HCT116 (cell line): ENCODE data around the gene FCHO1. TPM values are rescaled to one million over a fixed set of nuclear protein-coding genes. Genes with fewer than 3 reads are reported as not detected.

Experiments
- ATAC-seq: fragments of 200-7000 bp; cut with Tn5 transposase; 2 replicates; pipeline ENCODE4 v1.9.1; 2020; ENCODE audit warnings: mild to moderate bottlenecking, moderate library complexity
- BruUV-seq: library from RNA; stranded (reverse); fragments of 400-500 nt; replicated peaks from 2 replicates; lab custom pipeline; 2021; lab: Mats Ljungman, UMichigan
- CTCF ChIA-PET: fragments of 300-600 bp; sonication (Branson Sonifier 250); formaldehyde crosslinking; loops from one replicate; lab custom pipeline; 2021; ENCODE audit warnings: antibody characterized with exemption; lab: Charles Lee
- POLR2A ChIA-PET: fragments of 300-600, 350-600 bp; sonication (Branson Sonifier 250); formaldehyde crosslinking; loops from one replicate; lab custom pipeline; 2021; ENCODE audit warnings: antibody characterized with exemption; lab: Charles Lee
- RAD21 ChIA-PET, 2 experiments: fragments of 300-600 bp; sonication (Branson Sonifier 250); formaldehyde crosslinking; loops; one replicate each; lab custom pipeline; 2023; ENCODE audit warnings: low total read pairs in 2 of 2; ENCODE audit not compliant: uncharacterized antibody in 2 of 2, unreplicated experiment in 2 of 2, low non-redundant PET in 1 of 2; lab: Charles Lee
- DNase-seq: peaks from one replicate; pipeline ENCODE4 v3.0.0-alpha.2; 2010; ENCODE audit warnings: low read depth, low spot score
- H2AFZ ChIP-seq: fragments of 200-600 bp; shearing (Covaris generic), sonication (generic); 2 replicates; pipeline ENCODE4 v1.6.1; 2017; ENCODE audit warnings: low read depth, mixed run types, mixed read lengths, antibody characterized with exemption, low read length; ENCODE audit not compliant: poor library complexity, severe bottlenecking
- H3K27ac ChIP-seq: 2 replicates; pipeline ENCODE4 v1.5.1; 2012; ENCODE audit warnings: low read depth, low read length
- H3K27me3 ChIP-seq: fragments of 200-600 bp; sonication (generic); 2 replicates; pipeline ENCODE4 v1.6.1; 2016; ENCODE audit warnings: mixed run types, low read length, mixed read lengths; ENCODE audit not compliant: insufficient read depth
- H3K36me3 ChIP-seq, 2 experiments: fragments of 200-500 bp in 1 of 2; fragments of 200-600 bp in 1 of 2; sonication (Bioruptor generic) in 1 of 2; sonication (generic) in 1 of 2; 2 replicates each; pipeline versions ENCODE4 v1.5.1 to v1.6.1; 2014 to 2016; ENCODE audit warnings: low read length in 2 of 2, inconsistent platforms in 1 of 2, mixed read lengths in 1 of 2, mixed run types in 1 of 2; ENCODE audit not compliant: insufficient read depth in 2 of 2, control insufficient read depth in 1 of 2
- H3K4me1 ChIP-seq, 2 experiments: fragments of 200-600 bp in 1 of 2; sonication (generic) in 1 of 2; 2 replicates each; pipeline versions ENCODE4 v1.5.1 to v1.6.1; 2012 to 2017; ENCODE audit warnings: low read length in 2 of 2, inconsistent platforms in 1 of 2, mild to moderate bottlenecking in 1 of 2, mixed read lengths in 1 of 2, mixed run types in 1 of 2, moderate library complexity in 1 of 2; ENCODE audit not compliant: insufficient read depth in 2 of 2, control insufficient read depth in 1 of 2
- H3K4me2 ChIP-seq: fragments of 200-600 bp; sonication (generic); 2 replicates; pipeline ENCODE4 v1.6.1; 2017; ENCODE audit warnings: mixed run types, low read length, mixed read lengths
- H3K4me3 ChIP-seq, 2 experiments: fragments of 200-600 bp in 1 of 2; sonication (generic) in 1 of 2; replicated peaks in 1 of 2; 2 replicates each; pipeline ENCODE4 v1.5.1; 2011 to 2016; ENCODE audit warnings: low read length in 2 of 2, control low read depth in 1 of 2, low read depth in 1 of 2, mild to moderate bottlenecking in 1 of 2, mixed read lengths in 1 of 2, mixed run types in 1 of 2
- H3K79me2 ChIP-seq: fragments of 200-600 bp; sonication (generic); 2 replicates; pipeline ENCODE4 v1.6.1; 2017; ENCODE audit warnings: mild to moderate bottlenecking, mixed run types, low read length, moderate library complexity, mixed read lengths; ENCODE audit not compliant: insufficient read depth
- H3K9ac ChIP-seq: fragments of 200-600 bp; sonication (generic); 2 replicates; pipeline ENCODE4 v1.6.1; 2016; ENCODE audit warnings: low read length, mixed read lengths
- H3K9me2 ChIP-seq: fragments of 200-600 bp; sonication (generic), shearing (Covaris generic); 2 replicates; pipeline ENCODE4 v1.6.1; 2017; ENCODE audit warnings: mixed run types, mild to moderate bottlenecking, moderate library complexity; ENCODE audit not compliant: insufficient read depth
- H3K9me3 ChIP-seq, 2 experiments: fragments of 200-500 bp in 1 of 2; fragments of 200-600 bp in 1 of 2; sonication (Bioruptor generic) in 1 of 2; sonication (generic) in 1 of 2; 2 replicates each; pipeline ENCODE4 v1.6.1; 2014 to 2017; ENCODE audit warnings: low read length in 2 of 2, mixed read lengths in 2 of 2, inconsistent platforms in 1 of 2, low read depth in 1 of 2, mild to moderate bottlenecking in 1 of 2, mixed run types in 1 of 2, moderate library complexity in 1 of 2; ENCODE audit not compliant: control insufficient read depth in 1 of 2, insufficient read depth in 1 of 2
- H4K20me1 ChIP-seq: fragments of 200-600 bp; sonication (generic), shearing (Covaris generic); 2 replicates; pipeline ENCODE4 v1.6.1; 2017; ENCODE audit warnings: mixed run types, mild to moderate bottlenecking, moderate library complexity; ENCODE audit not compliant: insufficient read depth
- CTCF ChIP-seq, 3 experiments: fragments of 200-600 bp in 1 of 3; sonication (generic) in 1 of 3; IDR thresholded peaks in 2 of 3; conservative IDR thresholded peaks in 1 of 3; 2 replicates each; pipeline ENCODE4 v1.5.1; 2012 to 2017; ENCODE audit warnings: low read depth in 2 of 3, low read length in 2 of 3, antibody characterized with exemption in 1 of 3, borderline replicate concordance in 1 of 3, control low read depth in 1 of 3, mild to moderate bottlenecking in 1 of 3, mixed read lengths in 1 of 3, mixed run types in 1 of 3, moderate library complexity in 1 of 3; ENCODE audit not compliant: insufficient read depth in 1 of 3
- POLR2A ChIP-seq: IDR thresholded peaks from 2 replicates; pipeline ENCODE4 v1.7.0; 2011; ENCODE audit warnings: borderline replicate concordance; ENCODE audit not compliant: insufficient read depth, insufficient read length; ENCODE audit errors: extremely low read depth
- intact Hi-C: fragments of 100-400 bp; cut with micrococcal nuclease; formaldehyde crosslinking; loops from 2 replicates; pipeline ENCODE4 v1.10.0; 2022
- total RNA-seq: library from RNA; stranded (reverse); gene quantifications from one replicate; pipeline ENCODE4 v1.2.1, GENCODE V29; 2021; ENCODE audit not compliant: unreplicated experiment

The FCHO1 gene
- total RNA-seq, 1 experiment from 2014 or later: 28.1 TPM

- DNase-seq: no peak
- H3K4me3 ChIP-seq: no peak overlapping the region
Measured at GRCh38 chr19:17784201-17785008, 33.1 kb downstream of the FCHO1 start.

More at GRCh38 chr19:17784201-17785008, 33.1 kb downstream of the FCHO1 start:
- no peaks in the 10 kb centered on the region for H3K27me3 ChIP-seq
- H3K4me1 ChIP-seq: peaks cover 9 to 19% of the 10 kb centered on the region in 2 experiments; a peak in 3 of 4 replicates
- TF ChIP-seq CTCF (IDR thresholded peaks at IDR 0.05 in 2 of 3, conservative IDR thresholded peaks at IDR 0.05 in 1 of 3; ENCODE audit: borderline replicate concordance in 1 of 3, insufficient read depth in 1 of 3, low read depth in 2 of 3, low read length in 2 of 3) (peak in 2 of 3 experiments; percentile 86 to 89; a peak in 5 of 6 replicates), POLR2A (no peak)
- CTCF ChIA-PET: interaction anchor here (1.6 to 1.9 kb wide), 2 partner anchors 11 to 47 kb away, joined by 3 to 5 read pairs; partner anchors contain the start of gene B3GNT3
- RAD21 ChIA-PET: no interaction called here
- no TSS peak for BruUV-seq
- no peak overlapping the region for H3K4me2 ChIP-seq
- H3K9me2 ChIP-seq: no peaks in the 10 kb centered on the region
- no peaks in the 10 kb centered on the region for H3K9me3 ChIP-seq
- peak; percentile 60 for ATAC-seq
- POLR2A ChIA-PET: no interaction called here
- H3K36me3 ChIP-seq: peaks cover 0 to 6% of the 10 kb centered on the region in 2 experiments; a peak in 1 of 4 replicates
- no peaks in the 10 kb centered on the region for H4K20me1 ChIP-seq
- no peaks in the 10 kb centered on the region for H3K79me2 ChIP-seq
- H3K9ac ChIP-seq: no peak overlapping the region
- intact Hi-C loops: no loop called here
- peak overlapping the region; percentile 41; the same call in 1 of the 2 replicates for H3K27ac ChIP-seq
- H2AFZ ChIP-seq: no peak overlapping the region
